Ishikawa (cell line): Measurements from ENCODE around the gene IGSF8.

Experiments
- CEBPB ChIP-seq: IDR thresholded peaks from 2 replicates; pipeline ENCODE4 v1.6.1; 2012
- CREB1 ChIP-seq: IDR thresholded peaks from 2 replicates; pipeline ENCODE4 v1.6.1; 2012; ENCODE audit warnings: low read depth
- EP300 ChIP-seq: IDR thresholded peaks from 2 replicates; pipeline ENCODE4 v1.6.1; 2012; ENCODE audit warnings: borderline replicate concordance
- FOXM1 ChIP-seq: IDR thresholded peaks from 2 replicates; pipeline ENCODE4 v1.6.1; 2012; ENCODE audit warnings: low read depth, borderline replicate concordance
- NFIC ChIP-seq: IDR thresholded peaks from 2 replicates; pipeline ENCODE4 v1.6.1; 2012
- RAD21 ChIP-seq: IDR thresholded peaks from 2 replicates; pipeline ENCODE4 v1.6.1; 2012; ENCODE audit warnings: low read depth
- TAF1 ChIP-seq: IDR thresholded peaks from 2 replicates; pipeline ENCODE4 v1.6.1; 2012; ENCODE audit warnings: low read depth, mild to moderate bottlenecking
- TCF12 ChIP-seq: IDR thresholded peaks from 2 replicates; pipeline ENCODE4 v1.6.1; 2012; ENCODE audit warnings: low read depth
- YY1 ChIP-seq: IDR thresholded peaks from 2 replicates; pipeline ENCODE4 v1.6.1; 2012; ENCODE audit warnings: low read depth
- TF ChIP-seq, protein P1 (sequence below): IDR thresholded peaks from 2 replicates; pipeline ENCODE4 v1.6.1; 2012
- TF ChIP-seq, protein P2 (sequence below): IDR thresholded peaks from 2 replicates; pipeline ENCODE4 v1.6.1; 2012; ENCODE audit warnings: low read depth, mild to moderate bottlenecking

DNA sequence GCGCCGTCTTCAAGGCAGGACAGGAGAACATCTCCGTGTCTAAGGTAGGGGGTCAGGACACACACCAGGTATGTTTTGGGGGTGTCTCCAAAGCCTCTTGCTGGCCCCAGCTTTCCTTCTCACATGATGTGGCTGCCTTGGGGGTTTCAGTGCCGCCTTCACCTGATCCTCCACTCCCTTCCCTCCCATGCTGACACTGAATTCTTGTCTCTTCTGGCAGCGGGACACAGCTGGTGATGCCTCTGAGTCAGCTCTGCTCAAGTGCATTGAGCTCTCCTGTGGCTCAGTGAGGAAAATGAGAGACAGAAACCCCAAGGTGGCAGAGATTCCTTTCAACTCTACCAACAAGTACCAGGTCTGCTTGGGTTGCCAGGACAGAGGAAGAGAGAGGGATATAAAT, 30.6 kb upstream of the IGSF8 start:
- TF ChIP-seq, protein P1, sequence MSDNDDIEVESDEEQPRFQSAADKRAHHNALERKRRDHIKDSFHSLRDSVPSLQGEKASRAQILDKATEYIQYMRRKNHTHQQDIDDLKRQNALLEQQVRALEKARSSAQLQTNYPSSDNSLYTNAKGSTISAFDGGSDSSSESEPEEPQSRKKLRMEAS, result no peak
- no peak for TF ChIP-seq EP300
- no peak for TF ChIP-seq YY1
- no peak for TF ChIP-seq TAF1
- TF ChIP-seq CEBPB, result no peak
- no peak for TF ChIP-seq NFIC
- TF ChIP-seq CREB1, result no peak
- TF ChIP-seq, protein P2, sequence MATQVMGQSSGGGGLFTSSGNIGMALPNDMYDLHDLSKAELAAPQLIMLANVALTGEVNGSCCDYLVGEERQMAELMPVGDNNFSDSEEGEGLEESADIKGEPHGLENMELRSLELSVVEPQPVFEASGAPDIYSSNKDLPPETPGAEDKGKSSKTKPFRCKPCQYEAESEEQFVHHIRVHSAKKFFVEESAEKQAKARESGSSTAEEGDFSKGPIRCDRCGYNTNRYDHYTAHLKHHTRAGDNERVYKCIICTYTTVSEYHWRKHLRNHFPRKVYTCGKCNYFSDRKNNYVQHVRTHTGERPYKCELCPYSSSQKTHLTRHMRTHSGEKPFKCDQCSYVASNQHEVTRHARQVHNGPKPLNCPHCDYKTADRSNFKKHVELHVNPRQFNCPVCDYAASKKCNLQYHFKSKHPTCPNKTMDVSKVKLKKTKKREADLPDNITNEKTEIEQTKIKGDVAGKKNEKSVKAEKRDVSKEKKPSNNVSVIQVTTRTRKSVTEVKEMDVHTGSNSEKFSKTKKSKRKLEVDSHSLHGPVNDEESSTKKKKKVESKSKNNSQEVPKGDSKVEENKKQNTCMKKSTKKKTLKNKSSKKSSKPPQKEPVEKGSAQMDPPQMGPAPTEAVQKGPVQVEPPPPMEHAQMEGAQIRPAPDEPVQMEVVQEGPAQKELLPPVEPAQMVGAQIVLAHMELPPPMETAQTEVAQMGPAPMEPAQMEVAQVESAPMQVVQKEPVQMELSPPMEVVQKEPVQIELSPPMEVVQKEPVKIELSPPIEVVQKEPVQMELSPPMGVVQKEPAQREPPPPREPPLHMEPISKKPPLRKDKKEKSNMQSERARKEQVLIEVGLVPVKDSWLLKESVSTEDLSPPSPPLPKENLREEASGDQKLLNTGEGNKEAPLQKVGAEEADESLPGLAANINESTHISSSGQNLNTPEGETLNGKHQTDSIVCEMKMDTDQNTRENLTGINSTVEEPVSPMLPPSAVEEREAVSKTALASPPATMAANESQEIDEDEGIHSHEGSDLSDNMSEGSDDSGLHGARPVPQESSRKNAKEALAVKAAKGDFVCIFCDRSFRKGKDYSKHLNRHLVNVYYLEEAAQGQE, result no peak
- no peak for TF ChIP-seq FOXM1
- no peak for TF ChIP-seq RAD21
- TF ChIP-seq TCF12, result no peak
